K562 (cell line): ENCODE data around the gene GART. TPM values are rescaled to one million over a fixed set of nuclear protein-coding genes. Genes with fewer than 3 reads are reported as not detected.

ENCODE experiments used
- ADNP ChIP-seq: fragments of 200-800 bp; sonication (Bioruptor generic); IDR thresholded peaks from 2 replicates; pipeline ENCODE4 v1.6.1; 2016; ENCODE audit warnings: missing genetic modification characterization, missing compliant biosample characterization
- COPS2 ChIP-seq: fragments of 450-650 bp; conservative IDR thresholded peaks from 2 replicates; pipeline ENCODE4 v1.6.1; 2016; ENCODE audit warnings: mild to moderate bottlenecking, moderate library complexity
- FOXK1 ChIP-seq: sonication (generic); formaldehyde crosslinking; IDR thresholded peaks from 2 replicates; pipeline ENCODE4 v1.8.0; 2022; ENCODE audit warnings: missing genetic modification reagents, mild to moderate bottlenecking, borderline replicate concordance
- FOXP1 ChIP-seq: sonication (generic); formaldehyde crosslinking; IDR thresholded peaks from 2 replicates; pipeline ENCODE4 v1.8.0; 2022; ENCODE audit warnings: mild to moderate bottlenecking, missing genetic modification reagents
- FUS ChIP-seq: fragments of 200-400 bp; formaldehyde crosslinking; optimal IDR thresholded peaks from 2 replicates; pipeline ENCODE3; 2017; ENCODE audit warnings: low read depth, low read length
- HDAC1 ChIP-seq, 2 experiments: fragments of 450-650 bp; IDR thresholded peaks; 2 replicates each; pipeline ENCODE4 v1.6.1; 2016 to 2017; ENCODE audit warnings: inconsistent platforms in 1 of 2, mild to moderate bottlenecking in 1 of 2, moderate library complexity in 1 of 2
- NR2F6 ChIP-seq: fragments of 450-650 bp; formaldehyde crosslinking; IDR thresholded peaks from 2 replicates; pipeline ENCODE4 v1.4.0; 2020; ENCODE audit warnings: mild to moderate bottlenecking
- PPARD ChIP-seq: fragments of 250-450 bp; sonication (Bioruptor Pico); IDR thresholded peaks from 2 replicates; pipeline ENCODE4 v1.8.0; 2022; ENCODE audit warnings: inconsistent platforms, mild to moderate bottlenecking, moderate library complexity
- RAD51 ChIP-seq: fragments of 450-650 bp; IDR thresholded peaks from 2 replicates; pipeline ENCODE4 v1.7.1; 2016; ENCODE audit warnings: low read depth, mild to moderate bottlenecking, borderline replicate concordance
- SPI1 ChIP-seq: IDR thresholded peaks from 2 replicates; pipeline ENCODE4 v1.6.1; 2011; ENCODE audit warnings: low read depth, low read length, control low read depth, borderline replicate concordance
- SRSF1 ChIP-seq: fragments of 200-400 bp; formaldehyde crosslinking; IDR thresholded peaks from 2 replicates; pipeline ENCODE4 v1.6.1; 2017; ENCODE audit warnings: mild to moderate bottlenecking, low read depth, low read length, moderate library complexity
- TAF7 ChIP-seq: fragments of 450-650 bp; IDR thresholded peaks from 2 replicates; pipeline ENCODE4 v1.6.1; 2016; ENCODE audit warnings: missing genetic modification characterization, missing compliant biosample characterization
- TGIF2 ChIP-seq: sonication (generic); formaldehyde crosslinking; IDR thresholded peaks from 2 replicates; pipeline ENCODE4 v1.8.1; 2022; ENCODE audit warnings: mild to moderate bottlenecking, missing genetic modification reagents, moderate library complexity
- ZNF174 ChIP-seq: fragments of 250-450 bp; sonication (Bioruptor Pico); IDR thresholded peaks from 2 replicates; pipeline ENCODE4 v1.4.0; 2020; ENCODE audit warnings: mild to moderate bottlenecking
- ZNF324 ChIP-seq: fragments of 250-450 bp; sonication (Bioruptor Pico); IDR thresholded peaks from 2 replicates; pipeline ENCODE4 v1.4.0; 2020; ENCODE audit warnings: mild to moderate bottlenecking
- ZNF79 ChIP-seq: fragments of 250-450 bp; sonication (Bioruptor Pico); IDR thresholded peaks from 2 replicates; pipeline ENCODE4 v1.4.0; 2020; ENCODE audit warnings: low read depth, mild to moderate bottlenecking, moderate library complexity
- polyA plus RNA-seq, 8 experiments: library from polyadenylated mRNA; depleted of rRNA in 4 of 8; stranded (reverse) in 5 of 8; unstranded in 3 of 8; fragments of >200 nt; fragmentation: Nextera tagmentation in 2 of 8; fragmentation: Illumina TruSeq in 1 of 8; extraction: Ambion mirVana in 2 of 8; extraction: Trizol in 1 of 8; gene quantifications; 2 replicates each; pipeline versions ENCODE4 v1.2.1 to v1.2.3, GENCODE V29; 2011 to 2014; ENCODE audit warnings: inconsistent platforms in 1 of 8, missing spikeins in 1 of 8
- total RNA-seq, 7 experiments: library from RNA; depleted of rRNA in 6 of 7; stranded (reverse); fragments of >200 nt in 6 of 7; fragmentation: Illumina TruSeq in 2 of 7; extraction: Trizol in 2 of 7; gene quantifications; 2 replicates each; pipeline versions ENCODE4 v1.2.1 to v1.2.3, GENCODE V29; 2011 to 2021; ENCODE audit warnings: low replicate concordance in 1 of 7
- TF ChIP-seq, protein P1 (sequence below): fragments of 250-450 bp; sonication (Bioruptor Pico); IDR thresholded peaks from 2 replicates; pipeline ENCODE4 v1.5.0; 2021; ENCODE audit warnings: mild to moderate bottlenecking, borderline replicate concordance
- TF ChIP-seq, protein P2 (sequence below): fragments of 250-450 bp; sonication (Bioruptor Pico); IDR thresholded peaks from 2 replicates; pipeline ENCODE4 v1.5.0; 2021
- TF ChIP-seq, protein P3 (sequence below): fragments of 450-650 bp; IDR thresholded peaks from 2 replicates; pipeline ENCODE4 v1.6.1; 2018; ENCODE audit not compliant: partially characterized antibody
- TF ChIP-seq, protein P4 (sequence below): fragments of 250-450 bp; sonication (Bioruptor Pico); IDR thresholded peaks from 2 replicates; pipeline ENCODE4 v1.5.0; 2020; ENCODE audit warnings: mild to moderate bottlenecking, borderline replicate concordance

Gene GART
- total and polyA plus RNA-seq, 9 of the 15 experiments (the other 6 are each of a cell fraction or from before 2014, with no cell fraction given), result 141 to 429 (median 349) TPM

- TF ChIP-seq NR2F6 (CRISPR knock-in tag) (no peak), ZNF174 (CRISPR knock-in tag) (no peak), PPARD (CRISPR knock-in tag) (no peak), SRSF1 (no peak), RAD51 (no peak), TGIF2 (no peak; the same call in 1 of the 2 replicates), FUS (peak; percentile 88), ZNF324 (CRISPR knock-in tag) (no peak), ADNP (tag) (no peak), ZNF79 (CRISPR knock-in tag) (no peak), HDAC1 (IDR thresholded peaks at IDR 0.05) (peak in 1 of 2 experiments; percentile 56; a peak in 3 of 4 replicates), COPS2 (no peak), FOXK1 (no peak), TAF7 (tag) (peak; percentile 90), FOXP1 (CRISPR knock-in tag) (no peak; the same call in 1 of the 2 replicates), SPI1 (peak; percentile 39; the same call in 1 of the 2 replicates)
- TF ChIP-seq, protein P1, sequence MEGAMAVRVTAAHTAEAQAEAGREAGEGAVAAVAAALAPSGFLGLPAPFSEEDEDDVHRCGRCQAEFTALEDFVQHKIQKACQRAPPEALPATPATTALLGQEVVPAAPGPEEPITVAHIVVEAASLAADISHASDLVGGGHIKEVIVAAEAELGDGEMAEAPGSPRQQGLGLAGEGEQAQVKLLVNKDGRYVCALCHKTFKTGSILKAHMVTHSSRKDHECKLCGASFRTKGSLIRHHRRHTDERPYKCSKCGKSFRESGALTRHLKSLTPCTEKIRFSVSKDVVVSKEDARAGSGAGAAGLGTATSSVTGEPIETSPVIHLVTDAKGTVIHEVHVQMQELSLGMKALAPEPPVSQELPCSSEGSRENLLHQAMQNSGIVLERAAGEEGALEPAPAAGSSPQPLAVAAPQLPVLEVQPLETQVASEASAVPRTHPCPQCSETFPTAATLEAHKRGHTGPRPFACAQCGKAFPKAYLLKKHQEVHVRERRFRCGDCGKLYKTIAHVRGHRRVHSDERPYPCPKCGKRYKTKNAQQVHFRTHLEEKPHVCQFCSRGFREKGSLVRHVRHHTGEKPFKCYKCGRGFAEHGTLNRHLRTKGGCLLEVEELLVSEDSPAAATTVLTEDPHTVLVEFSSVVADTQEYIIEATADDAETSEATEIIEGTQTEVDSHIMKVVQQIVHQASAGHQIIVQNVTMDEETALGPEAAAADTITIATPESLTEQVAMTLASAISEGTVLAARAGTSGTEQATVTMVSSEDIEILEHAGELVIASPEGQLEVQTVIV, result no peak
- TF ChIP-seq, protein P2, sequence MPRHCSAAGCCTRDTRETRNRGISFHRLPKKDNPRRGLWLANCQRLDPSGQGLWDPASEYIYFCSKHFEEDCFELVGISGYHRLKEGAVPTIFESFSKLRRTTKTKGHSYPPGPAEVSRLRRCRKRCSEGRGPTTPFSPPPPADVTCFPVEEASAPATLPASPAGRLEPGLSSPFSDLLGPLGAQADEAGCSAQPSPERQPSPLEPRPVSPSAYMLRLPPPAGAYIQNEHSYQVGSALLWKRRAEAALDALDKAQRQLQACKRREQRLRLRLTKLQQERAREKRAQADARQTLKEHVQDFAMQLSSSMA, result no peak; the same call in 1 of the 2 replicates
- TF ChIP-seq, protein P3, sequence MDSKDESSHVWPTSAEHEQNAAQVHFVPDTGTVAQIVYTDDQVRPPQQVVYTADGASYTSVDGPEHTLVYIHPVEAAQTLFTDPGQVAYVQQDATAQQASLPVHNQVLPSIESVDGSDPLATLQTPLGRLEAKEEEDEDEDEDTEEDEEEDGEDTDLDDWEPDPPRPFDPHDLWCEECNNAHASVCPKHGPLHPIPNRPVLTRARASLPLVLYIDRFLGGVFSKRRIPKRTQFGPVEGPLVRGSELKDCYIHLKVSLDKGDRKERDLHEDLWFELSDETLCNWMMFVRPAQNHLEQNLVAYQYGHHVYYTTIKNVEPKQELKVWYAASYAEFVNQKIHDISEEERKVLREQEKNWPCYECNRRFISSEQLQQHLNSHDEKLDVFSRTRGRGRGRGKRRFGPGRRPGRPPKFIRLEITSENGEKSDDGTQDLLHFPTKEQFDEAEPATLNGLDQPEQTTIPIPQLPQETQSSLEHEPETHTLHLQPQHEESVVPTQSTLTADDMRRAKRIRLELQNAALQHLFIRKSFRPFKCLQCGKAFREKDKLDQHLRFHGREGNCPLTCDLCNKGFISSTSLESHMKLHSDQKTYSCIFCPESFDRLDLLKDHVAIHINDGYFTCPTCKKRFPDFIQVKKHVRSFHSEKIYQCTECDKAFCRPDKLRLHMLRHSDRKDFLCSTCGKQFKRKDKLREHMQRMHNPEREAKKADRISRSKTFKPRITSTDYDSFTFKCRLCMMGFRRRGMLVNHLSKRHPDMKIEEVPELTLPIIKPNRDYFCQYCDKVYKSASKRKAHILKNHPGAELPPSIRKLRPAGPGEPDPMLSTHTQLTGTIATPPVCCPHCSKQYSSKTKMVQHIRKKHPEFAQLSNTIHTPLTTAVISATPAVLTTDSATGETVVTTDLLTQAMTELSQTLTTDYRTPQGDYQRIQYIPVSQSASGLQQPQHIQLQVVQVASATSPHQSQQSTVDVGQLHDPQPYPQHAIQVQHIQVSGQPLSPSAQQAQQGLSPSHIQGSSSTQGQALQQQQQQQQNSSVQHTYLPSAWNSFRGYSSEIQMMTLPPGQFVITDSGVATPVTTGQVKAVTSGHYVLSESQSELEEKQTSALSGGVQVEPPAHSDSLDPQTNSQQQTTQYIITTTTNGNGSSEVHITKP, result peak; percentile 43
- TF ChIP-seq, protein P4, sequence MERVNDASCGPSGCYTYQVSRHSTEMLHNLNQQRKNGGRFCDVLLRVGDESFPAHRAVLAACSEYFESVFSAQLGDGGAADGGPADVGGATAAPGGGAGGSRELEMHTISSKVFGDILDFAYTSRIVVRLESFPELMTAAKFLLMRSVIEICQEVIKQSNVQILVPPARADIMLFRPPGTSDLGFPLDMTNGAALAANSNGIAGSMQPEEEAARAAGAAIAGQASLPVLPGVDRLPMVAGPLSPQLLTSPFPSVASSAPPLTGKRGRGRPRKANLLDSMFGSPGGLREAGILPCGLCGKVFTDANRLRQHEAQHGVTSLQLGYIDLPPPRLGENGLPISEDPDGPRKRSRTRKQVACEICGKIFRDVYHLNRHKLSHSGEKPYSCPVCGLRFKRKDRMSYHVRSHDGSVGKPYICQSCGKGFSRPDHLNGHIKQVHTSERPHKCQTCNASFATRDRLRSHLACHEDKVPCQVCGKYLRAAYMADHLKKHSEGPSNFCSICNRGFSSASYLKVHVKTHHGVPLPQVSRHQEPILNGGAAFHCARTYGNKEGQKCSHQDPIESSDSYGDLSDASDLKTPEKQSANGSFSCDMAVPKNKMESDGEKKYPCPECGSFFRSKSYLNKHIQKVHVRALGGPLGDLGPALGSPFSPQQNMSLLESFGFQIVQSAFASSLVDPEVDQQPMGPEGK (CRISPR knock-in tag), result no peak
Measured at GRCh38 chr21:33479679-33480480, 62.0 kb downstream of the GART start, which contains the start of gene TMEM50B (continued).
